DMS114 treated with DMSO at 0.1 percent for 48 hours (cell line): ENCODE data around the gene VAPA.

Experiments
- DNase-seq: peaks from one replicate; lab custom pipeline; 2025; ENCODE audit not compliant: unreplicated experiment; lab: John Stamatoyannopoulos, UW

VAPA gene

GRCh38 chr18:9968081-9968848 lies 54.4 kb downstream of the VAPA start:
- no peak for DNase-seq

DNA sequence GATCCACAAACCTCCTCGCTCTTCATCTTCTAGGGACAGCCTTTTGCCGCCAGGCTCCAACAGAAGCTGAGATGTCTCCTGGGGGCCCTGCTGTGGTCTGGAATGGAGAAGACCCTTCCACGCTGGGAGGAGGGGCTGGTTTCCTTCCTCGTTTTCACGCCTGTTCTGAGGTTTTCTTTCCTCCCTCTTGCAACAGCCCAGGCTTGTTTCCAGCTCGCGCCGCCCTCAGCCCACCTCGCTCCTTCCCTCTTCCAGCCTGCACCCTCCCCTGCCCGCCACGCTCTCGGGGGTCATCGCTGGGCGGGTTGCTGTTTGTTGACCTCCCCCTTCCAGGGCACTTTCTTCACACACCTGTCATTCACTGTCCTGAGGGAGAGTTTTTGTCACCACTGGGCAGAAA lies 55.4 kb downstream of the VAPA start:
- DNase-seq = no peak

DNA sequence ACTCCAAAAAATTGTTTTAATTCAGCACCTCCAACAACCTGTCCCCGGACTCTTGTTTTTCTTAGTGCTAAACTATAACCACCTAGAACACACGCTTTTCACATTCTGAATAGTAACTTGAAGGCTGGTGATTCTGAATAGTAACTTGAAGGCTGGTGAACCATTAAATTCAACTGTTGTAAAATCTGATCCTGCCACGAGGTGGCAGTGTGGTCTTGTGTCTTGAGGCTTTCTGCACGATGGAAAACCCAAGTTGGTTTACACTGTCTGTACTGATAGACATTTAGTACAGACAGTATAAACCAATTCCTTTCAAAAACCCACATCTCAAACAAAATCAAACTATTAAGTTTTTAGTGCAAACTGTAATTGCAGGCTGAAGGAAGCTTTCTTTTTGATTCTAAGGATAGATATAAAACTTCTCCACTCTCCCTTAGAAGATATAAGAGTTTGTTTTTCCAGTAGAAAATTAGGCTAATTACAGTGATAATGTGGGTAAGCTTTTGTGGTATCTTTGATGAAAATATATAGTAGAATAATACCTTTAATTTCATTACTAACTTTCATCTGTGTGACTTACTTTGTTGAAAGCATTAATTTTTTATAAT lies 57.6 kb downstream of the VAPA start:
- DNase-seq = peak; percentile 63

- no peak for DNase-seq
These were observed 59.7 kb downstream of the VAPA start for GRCh38 chr18:9973470-9973869.

- DNase-seq = no peak
These were observed 60.6 kb downstream of the VAPA start for GRCh38 chr18:9974279-9974915.

DNA sequence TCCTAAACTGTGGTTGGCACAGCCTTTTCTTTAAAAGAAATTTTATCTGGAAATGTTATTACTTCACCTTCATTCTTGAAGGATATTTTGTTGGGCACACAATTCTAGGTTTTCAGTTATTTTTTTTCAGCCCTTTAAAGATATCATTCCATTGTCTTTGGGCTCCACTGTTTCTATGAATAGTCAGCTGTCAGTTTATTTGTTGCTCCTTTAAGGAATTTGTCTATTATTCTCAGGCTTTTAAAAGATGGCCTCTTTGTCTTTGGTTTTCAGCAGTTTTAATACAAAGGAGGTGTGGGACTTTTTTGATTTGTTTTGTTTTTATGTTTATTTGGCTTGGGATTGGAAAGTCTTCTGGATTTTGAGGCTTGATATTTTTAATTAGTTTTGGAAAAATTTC lies 61.8 kb downstream of the VAPA start:
- no peak for DNase-seq

GRCh38 chr18:9982711-9983110 lies 68.9 kb downstream of the VAPA start:
- DNase-seq = no peak

DNA sequence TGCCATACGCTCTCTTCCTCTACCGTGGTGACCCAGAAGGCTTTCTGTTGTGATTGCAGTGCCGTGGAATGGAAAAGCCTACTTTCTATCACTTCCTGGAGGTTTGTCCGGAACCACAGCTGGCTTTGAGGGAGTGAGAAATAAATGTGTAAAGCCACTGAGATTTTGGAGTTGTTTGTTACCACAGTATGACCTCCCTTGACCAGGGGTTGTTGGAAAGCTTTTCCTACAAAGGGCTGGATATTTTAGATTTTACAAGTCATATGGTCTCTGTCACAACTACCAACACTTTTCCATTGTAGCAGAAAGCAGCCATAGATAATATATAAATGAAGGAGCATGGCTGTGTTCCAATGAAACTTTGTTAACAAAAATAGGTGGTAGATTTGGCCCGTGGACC lies 70.3 kb downstream of the VAPA start:
- DNase-seq = no peak

DNA sequence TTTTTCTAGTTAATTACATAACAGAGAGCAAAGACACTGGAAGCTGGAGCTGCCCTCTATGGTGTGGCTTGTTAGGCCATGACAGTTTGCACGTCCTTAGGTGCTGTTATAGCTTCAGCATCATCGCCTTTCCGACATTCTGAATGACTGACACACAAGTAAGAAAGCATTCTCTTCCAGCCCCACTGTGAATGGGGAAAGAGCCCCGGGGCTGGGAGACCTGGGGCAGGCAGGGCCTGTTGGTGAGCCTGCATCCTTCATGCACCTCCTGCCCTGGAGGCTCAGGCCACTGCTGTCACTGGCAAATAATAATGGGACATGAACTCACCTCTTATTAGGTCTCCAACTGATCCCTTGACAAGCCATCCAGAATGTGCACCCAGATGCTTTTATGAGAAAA lies 71.8 kb downstream of the VAPA start:
- DNase-seq = no peak

DNA sequence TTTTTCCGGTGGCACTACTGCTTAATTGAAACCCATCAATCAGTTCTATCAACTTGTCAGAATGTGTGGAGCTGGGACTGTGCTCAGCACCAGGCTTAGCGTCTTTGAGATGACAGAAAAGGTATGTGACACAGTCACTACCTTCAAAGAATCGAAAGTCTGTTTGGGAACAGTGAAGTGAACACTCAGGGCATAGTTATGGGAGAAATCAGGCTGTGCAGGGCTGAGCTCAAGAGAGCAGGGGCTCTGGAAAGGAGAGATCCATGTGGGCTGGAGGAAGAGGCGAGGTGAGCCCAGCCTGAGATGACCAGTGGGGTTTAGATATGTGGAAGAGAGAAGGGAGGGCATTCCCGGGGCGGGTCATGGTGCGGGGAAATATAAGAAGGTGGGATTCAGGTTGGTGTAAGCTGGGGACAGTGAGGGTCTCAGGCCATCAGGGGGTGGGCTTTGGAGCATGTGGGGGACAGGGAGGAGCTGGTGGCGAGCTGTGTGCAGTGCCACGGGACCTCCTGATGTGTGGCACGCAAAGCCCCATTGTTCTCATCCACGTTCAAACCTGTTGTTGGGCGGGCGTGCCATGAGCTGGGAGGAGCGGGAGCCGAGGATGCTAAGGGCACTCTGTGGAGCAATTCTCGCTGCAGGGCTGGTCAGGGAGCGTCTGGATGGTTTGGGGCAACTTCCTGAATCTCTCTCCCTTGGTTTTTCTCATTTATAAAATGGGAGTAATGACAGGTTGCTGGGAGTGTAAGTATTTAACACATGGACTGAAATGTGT lies 72.5 kb downstream of the VAPA start:
- DNase-seq = no peak

GRCh38 chr18:9987345-9987744 lies 73.5 kb downstream of the VAPA start:
- DNase-seq = no peak

- no peak for DNase-seq
These were observed 74.1 kb downstream of the VAPA start for GRCh38 chr18:9987931-9988330.

DNA sequence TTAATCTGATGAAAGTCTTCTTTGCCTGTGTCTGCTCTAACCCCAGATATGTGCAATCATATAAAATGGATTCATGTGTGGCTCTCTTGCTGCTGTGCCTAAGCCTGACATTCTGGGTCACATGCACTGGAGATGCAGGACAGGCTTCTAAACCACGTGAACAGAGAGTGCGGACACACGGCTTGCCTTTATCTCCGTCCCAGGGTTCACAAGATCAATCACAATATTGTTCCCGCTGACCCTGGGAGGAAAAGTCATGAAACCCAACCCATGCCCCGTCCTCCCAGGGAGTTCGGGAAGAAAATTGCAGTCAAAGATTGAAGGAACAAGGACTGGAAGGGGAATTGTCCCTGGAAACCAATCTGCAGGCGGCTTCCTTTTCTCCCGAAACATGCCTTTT lies 74.8 kb downstream of the VAPA start:
- no peak for DNase-seq

DNA sequence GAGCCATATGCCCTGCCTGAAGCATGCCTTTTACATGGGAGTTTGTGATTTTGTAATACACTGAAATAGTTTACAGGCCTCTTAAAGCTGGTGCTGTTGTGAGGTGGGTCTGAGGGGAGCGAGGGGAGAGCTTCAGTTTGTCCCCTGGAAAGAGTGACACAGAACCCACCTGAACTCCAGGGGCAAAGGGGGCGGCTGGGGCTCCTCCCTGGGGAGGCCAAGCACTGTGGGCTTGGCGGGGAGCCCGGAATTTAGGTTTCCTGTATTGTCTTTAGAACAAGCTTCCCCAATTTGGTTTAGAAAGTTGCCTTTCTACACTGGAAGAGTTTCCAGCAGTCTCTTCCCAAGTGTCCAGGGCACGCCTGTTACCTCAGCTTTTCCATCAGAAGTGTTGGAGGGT lies 75.7 kb downstream of the VAPA start:
- DNase-seq = no peak

DNA sequence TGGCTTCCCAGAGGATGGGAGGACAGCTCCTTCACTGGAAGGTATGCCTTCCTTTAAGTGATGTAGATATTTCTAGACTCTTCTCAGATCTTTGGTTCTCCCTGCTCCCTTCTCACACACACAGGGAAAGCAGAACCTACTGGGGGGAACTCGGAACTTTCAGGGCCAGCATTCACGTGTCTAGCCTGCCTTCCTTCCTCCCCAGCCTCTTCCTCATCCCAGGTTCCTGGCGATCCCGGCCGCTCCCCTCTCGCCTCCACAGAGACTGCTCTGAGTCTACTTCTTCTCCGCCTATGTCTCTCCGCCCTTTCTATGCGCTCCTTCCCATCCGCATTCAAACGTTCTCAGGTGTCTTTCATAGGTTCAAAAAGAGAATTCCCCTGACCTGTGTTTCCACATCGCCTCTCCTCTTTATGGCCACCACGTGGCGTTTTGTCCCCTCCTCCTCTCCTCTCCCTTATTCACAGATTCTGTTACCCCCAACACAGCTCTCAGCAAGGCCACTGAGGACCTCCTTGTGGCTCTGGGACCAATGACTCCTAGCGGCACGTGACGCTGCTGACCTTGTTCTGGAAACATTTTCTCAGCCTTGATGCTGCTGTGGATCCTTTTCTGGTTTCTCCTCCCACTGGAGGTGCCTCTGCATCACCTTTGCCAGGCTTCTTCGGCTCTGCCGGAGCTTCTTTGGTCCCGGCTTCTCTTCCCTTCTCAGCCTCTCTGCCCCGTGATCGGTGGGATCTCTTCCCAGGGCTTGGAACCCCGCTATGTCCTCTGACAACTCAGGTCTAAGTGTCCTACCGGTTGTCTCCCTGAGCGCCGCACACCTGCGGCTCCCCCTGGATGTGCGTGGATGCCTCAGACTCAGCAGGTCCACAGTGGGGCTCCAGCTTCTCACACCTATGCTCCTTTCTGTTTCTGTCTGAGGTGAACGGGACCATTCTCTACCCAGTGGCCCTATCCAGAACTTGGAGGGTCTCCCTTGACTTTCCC lies 77.5 kb downstream of the VAPA start:
- DNase-seq = no peak

GRCh38 chr18:9992300-9992972 lies 78.6 kb downstream of the VAPA start:
- DNase-seq = no peak

DNA sequence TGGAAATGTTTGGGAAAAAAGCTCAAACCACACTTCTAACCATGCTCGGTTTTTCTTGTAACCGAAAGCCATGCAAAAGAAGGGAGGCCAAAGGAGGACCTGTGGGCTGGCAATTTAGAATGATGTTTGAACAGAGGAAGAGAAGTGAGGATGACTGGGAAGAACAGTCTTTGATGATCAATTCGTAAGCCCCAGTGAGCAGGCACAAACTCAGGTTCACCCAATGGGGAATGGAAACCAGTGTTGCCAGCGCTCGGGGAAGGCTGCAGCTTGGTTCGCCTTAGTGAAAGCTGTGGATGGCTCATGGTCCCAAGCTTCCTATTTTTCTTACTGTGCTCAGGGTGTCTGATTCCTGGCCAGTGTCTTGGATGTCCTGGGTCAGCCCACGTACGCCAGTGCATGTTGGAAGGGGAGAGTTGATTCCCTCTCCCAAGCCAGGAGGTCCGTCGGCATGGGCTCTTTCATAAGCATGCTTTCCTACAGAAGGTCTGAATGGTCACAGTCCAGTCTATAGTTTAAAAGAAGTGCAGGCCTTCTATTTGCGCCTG lies 79.2 kb downstream of the VAPA start:
- DNase-seq = no peak

DNA sequence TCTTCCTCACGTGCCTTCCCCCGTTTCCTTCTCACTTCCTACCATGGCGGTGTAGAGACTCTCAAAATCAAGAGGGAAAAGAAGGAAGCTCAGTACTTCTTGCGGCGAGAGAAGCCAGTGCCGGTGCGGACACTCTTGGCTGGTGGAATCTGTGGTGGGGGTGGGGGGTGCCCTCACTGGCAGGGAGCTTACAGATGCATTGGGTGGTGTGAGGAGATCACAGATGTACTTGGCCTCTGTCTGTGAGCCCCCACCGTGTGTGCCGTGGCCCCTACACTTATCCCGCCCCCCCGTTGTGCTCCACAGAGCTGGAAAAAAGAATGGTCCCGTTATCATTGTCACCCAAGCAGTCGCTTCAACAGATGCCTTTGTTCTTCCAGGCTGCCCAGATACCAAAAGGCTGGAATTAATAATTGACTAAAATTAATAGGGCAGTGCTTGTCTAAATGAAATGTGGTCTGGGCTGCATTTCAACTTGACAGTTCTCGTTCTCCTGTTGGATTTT lies 79.8 kb downstream of the VAPA start:
- no peak for DNase-seq

GRCh38 chr18:9994026-9994570 lies 80.3 kb downstream of the VAPA start:
- DNase-seq = no peak
